PFSK-1 (cell line): ENCODE results near the gene RNU6-1. TPM values are rescaled to one million over a fixed set of nuclear protein-coding genes. Genes with fewer than 3 reads are reported as not detected.

ENCODE experiments used
- FOXP2 ChIP-seq: optimal IDR thresholded peaks from 2 replicates; pipeline ENCODE3; 2011; ENCODE audit warnings: borderline replicate concordance, control low read depth, inconsistent platforms; ENCODE audit not compliant: insufficient read depth; ENCODE audit errors: extremely low read length, extremely low read depth
- POLR2AphosphoS5 ChIP-seq: IDR thresholded peaks from 2 replicates; pipeline ENCODE4 v1.6.1; 2012; ENCODE audit warnings: low read depth, mild to moderate bottlenecking, control low read depth, low read length, moderate library complexity
- REST ChIP-seq, 2 experiments: IDR thresholded peaks; 2 replicates each; pipeline versions ENCODE4 v1.6.1 to v1.8.0; 2011 to 2012; ENCODE audit warnings: low read depth in 2 of 2, low read length in 2 of 2, control low read depth in 1 of 2, inconsistent platforms in 1 of 2, mild to moderate bottlenecking in 1 of 2, moderate library complexity in 1 of 2; ENCODE audit not compliant: insufficient read depth in 1 of 2
- SIN3A ChIP-seq: IDR thresholded peaks from 2 replicates; pipeline ENCODE4 v1.6.1; 2012; ENCODE audit warnings: mild to moderate bottlenecking, low read length, moderate library complexity, borderline replicate concordance; ENCODE audit not compliant: insufficient read depth
- TAF1 ChIP-seq: IDR thresholded peaks from 2 replicates; pipeline ENCODE4 v1.6.1; 2012; ENCODE audit warnings: low read length, control low read depth, borderline replicate concordance; ENCODE audit not compliant: insufficient read depth
- polyA plus RNA-seq: library from polyadenylated mRNA; unstranded; fragments of >200 nt; gene quantifications from one replicate; pipeline ENCODE4 v1.2.1, GENCODE V29; 2012; ENCODE audit warnings: low read depth, missing spikeins; ENCODE audit not compliant: insufficient read length

Gene RNU6-1
- polyA plus RNA-seq = not detected

- TF ChIP-seq REST (IDR thresholded peaks at IDR 0.05; ENCODE audit: insufficient read depth in 1 of 2, low read depth in 2 of 2, low read length in 2 of 2) = peak in 1 of 2 experiments; percentile 37; a peak in 1 of 4 replicates
- TF ChIP-seq POLR2AphosphoS5 = peak; percentile 97
- peak; percentile 89; the same call in 1 of the 2 replicates for TF ChIP-seq TAF1
- TF ChIP-seq FOXP2 = peak; percentile 57
- TF ChIP-seq SIN3A = 0 out of 2 replicates have a peak, but pooled peaks have one; percentile 33
These were observed at the start of gene RNU6-1 for GRCh38 chr15:67839929-67840748. RNU6-1 (minus strand) TSS chr15:67840045.

GRCh38 chr15:67887776-67888175 is 47.9 kb upstream of the RNU6-1 start:
- TF ChIP-seq POLR2AphosphoS5 = no peak
- TF ChIP-seq REST (IDR thresholded peaks at IDR 0.05; ENCODE audit: insufficient read depth in 1 of 2, low read depth in 2 of 2, low read length in 2 of 2) = no peak

- no peak for TF ChIP-seq POLR2AphosphoS5
- TF ChIP-seq FOXP2 = no peak
These were observed 46.0 kb upstream of the RNU6-1 start for GRCh38 chr15:67885861-67886260.

GRCh38 chr15:67885175-67885523 is 45.3 kb upstream of the RNU6-1 start:
- TF ChIP-seq POLR2AphosphoS5 (no peak), FOXP2 (no peak), REST (IDR thresholded peaks at IDR 0.05; ENCODE audit: insufficient read depth in 1 of 2, low read depth in 2 of 2, low read length in 2 of 2) (no peak), TAF1 (no peak), SIN3A (no peak)

GRCh38 chr15:67884514-67885174 is 44.8 kb upstream of the RNU6-1 start:
- no peak for TF ChIP-seq TAF1
- TF ChIP-seq FOXP2 = peak; percentile 58
- TF ChIP-seq SIN3A = no peak

- no peak for TF ChIP-seq TAF1
These were observed 44.2 kb upstream of the RNU6-1 start for GRCh38 chr15:67884009-67884408.
